Vagina (tissue), 2 donors: ENCODE results near the gene RUSC1.

Source experiments
- CTCF ChIP-seq, 3 experiments: fragments of 450-650 bp in 2 of 3; fragments of 200-600 bp in 1 of 3; sonication (generic) in 1 of 3; IDR thresholded peaks; one replicate each; pipeline ENCODE4 v1.5.1; 2017 to 2019; ENCODE audit warnings: antibody characterized with exemption in 3 of 3, mild to moderate bottlenecking in 2 of 3, moderate library complexity in 2 of 3
- POLR2A ChIP-seq, 2 donors: fragments of 450-650 bp; IDR thresholded peaks; one replicate each; pipeline ENCODE4 v1.6.1; 2017; ENCODE audit warnings: antibody characterized with exemption in 2 of 2, mild to moderate bottlenecking in 2 of 2, moderate library complexity in 2 of 2

GRCh38 chr1:155284476-155284875, 36.2 kb upstream of the RUSC1 start:
- TF ChIP-seq CTCF (IDR thresholded peaks at IDR 0.05) (no peak), POLR2A (IDR thresholded peaks at IDR 0.05) (no peak)
